Measurements from ENCODE around the gene FER.
A peak's percentile ranks its signal among the peaks of the same experiment; 100 is the strongest.
"Not testable (repeated sequence)": the region's sequence is repeated elsewhere in the genome, so short reads cannot be mapped to it uniquely, and the experiment has no call there.

Gene FER

DNA sequence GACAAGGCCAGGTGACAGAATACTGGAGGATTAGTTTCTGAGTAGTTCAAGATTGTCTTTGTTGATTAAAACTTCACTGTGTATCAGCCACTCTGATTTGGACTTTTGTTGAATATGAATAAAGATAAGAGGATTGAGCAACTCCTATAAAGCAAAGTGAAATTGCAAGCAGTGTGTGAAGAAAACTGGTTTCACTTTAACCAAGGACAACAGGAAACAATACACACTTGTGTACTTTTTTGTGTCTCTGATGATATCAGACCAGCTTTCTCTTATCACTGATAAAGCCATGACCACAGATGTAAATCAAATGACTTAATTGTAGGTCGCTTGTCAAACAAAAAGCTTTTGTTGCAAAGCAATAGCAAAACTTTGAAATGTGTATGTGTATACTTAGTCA, 268.6 kb downstream of the FER start:
- Histone ChIP-seq H3K27ac (no peak overlapping the region), H3K4me3 (no peak overlapping the region)

DNA sequence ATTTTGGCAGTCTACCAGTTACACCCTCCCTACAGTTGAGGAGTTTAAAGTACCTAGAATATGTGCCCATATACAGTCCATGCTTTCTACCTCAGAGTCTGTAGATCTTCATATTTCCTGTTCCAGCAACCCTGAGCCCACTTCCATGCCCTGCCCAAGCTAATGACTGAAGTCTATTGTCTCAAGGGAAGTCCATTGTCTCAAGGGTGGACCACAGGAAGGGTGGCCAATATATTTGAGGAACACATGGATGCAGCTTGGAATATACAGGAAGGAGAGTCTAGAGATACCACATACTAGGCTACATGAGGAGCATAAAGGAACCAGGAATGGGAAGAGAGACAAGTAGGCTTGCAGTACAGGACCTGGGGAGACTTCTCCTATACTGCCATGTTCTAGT, 274.4 kb downstream of the FER start:
- Histone ChIP-seq H3K27ac (no peak overlapping the region), H3K4me3 (no peak overlapping the region)

DNA sequence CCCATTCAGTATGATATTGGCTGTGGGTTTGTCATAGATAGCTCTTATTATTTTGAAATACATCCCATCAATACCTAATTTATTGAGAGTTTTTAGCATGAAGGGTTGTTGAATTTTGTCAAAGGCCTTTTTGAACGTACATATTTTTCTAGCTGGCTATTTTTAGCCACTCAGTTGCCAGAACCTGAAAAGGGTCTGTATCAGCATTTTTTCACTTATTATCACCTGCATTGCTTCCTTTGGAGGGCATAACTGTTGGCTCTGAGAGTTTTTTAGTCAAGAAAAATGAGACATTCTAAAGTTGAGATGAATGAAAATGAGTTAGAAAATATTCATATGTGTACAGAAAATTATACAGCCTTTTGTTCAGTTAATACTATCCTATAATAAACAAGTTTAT, 278.0 kb downstream of the FER start:
- H3K27ac ChIP-seq, H3K4me3 ChIP-seq: not testable (repeated sequence)

DNA sequence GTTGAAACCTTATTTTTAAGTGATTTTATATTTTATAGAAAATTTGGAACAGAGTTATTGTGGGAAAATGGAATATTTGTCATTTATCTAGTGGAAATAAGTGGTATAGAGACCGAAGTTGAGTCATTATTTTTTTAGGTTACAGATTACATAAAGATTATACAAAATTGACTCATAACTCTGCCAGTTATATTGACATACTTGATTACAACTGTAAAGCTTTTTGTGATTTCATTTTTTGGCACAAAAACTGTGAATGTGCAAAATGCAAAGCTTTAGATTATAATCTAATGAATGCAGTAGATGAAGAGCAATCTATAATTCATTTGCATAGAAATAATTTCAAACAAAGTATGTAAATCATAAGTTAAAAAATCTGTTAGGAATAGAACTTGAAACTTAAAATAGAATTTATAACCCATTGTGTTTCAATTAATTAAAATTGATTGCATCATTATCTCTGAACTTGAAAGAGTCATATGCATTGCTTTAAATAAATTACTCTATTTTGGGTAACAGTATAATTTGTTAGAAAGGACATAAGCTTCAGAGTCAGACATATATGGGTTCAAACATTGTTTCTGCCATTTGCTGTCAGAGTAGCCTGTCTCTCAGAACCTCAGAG, 280.4 kb downstream of the FER start:
- no peak overlapping the region for H3K27ac ChIP-seq
- no peak overlapping the region for H3K4me3 ChIP-seq

DNA sequence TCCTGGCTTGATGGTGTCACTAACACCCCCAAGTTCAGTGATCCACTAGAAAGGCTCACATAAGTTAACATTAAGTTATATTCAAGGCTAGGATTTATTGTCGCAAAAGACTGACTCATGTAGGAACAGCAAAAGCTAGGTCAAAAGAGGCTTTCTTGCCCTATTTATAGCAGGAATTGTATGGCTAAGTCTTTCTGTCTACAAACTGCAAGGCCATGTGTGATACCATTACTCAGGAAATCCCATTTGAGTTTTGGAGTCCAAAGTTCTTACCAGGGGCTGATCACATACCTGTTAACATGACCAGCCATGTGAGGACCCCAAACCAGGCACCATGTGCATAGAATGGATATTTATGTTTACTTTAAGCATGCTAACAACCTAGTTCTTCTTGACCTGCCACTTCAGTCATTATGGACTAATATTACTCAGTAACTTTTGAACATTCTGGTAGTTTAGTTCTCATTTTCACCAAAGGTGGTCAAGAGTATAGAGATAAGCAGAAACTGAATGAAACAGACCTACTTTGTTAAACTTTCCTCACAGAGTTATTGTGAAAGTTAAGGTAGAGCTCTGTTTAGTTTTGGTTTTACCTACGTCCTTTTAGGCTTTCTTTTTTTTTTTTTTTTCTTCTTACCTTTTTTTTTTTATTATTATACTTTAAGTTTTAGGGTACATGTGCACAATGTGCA, 281.1 kb downstream of the FER start:
- Histone ChIP-seq H3K4me3 (no peak overlapping the region), H3K27ac (no peak overlapping the region)

DNA sequence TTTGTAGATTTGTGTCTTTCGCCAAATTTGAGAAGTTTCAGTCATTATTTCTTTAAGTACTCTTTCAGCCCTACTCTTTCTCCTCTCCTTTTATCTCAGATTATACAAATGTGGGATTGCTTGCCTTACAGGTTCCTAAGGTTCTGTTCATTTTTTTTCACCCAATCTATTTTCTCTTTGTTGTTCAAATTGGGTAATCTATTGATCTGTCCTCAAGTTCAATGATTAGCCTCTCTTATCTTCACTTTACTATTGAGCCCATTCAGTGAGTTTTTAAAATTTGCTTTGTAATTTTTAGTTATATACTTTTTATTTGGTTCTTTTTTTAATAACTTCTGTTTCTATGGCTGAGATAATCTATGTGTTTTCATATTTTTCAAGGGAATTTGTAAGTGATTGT, 282.1 kb downstream of the FER start:
- Histone ChIP-seq H3K27ac (no peak overlapping the region), H3K4me3 (no peak overlapping the region)

DNA sequence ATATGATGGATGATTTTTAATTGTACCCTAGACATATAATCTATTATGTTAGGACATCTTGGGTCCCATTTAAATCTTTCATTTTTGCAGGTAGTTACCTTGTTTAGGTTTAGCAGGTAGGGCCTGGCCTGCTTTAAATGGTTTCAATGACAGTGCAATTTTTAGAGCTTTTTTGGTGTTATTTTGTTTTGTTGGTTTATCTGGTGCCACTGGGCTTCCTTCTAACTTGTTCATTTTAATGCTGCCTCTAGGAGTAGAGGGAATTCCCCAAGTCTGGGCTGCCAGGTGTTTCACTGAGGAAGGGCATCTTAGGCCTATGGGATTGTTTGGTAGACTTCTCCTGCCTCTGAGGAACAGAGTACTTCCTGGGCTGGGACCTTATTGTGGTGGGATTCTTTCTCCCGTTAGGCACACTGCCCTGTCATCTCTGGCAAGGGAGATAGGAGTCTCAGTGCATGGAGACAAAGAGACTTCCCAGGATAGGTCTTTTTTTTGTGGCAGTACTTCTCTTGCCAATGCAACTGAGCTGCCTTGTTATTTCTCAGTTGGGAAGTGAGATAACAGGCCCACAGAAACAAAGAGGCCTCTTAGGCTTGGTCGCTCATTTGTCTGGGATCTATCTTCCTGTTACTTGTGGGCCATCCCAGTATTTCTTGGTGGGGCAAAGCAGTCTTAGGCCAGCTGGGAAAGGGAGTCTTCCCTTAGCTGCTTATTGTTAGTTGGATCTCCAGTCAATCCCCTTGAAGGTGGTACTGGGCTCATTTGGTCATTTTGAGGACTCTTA, 282.9 kb downstream of the FER start:
- no peak overlapping the region for H3K27ac ChIP-seq

DNA sequence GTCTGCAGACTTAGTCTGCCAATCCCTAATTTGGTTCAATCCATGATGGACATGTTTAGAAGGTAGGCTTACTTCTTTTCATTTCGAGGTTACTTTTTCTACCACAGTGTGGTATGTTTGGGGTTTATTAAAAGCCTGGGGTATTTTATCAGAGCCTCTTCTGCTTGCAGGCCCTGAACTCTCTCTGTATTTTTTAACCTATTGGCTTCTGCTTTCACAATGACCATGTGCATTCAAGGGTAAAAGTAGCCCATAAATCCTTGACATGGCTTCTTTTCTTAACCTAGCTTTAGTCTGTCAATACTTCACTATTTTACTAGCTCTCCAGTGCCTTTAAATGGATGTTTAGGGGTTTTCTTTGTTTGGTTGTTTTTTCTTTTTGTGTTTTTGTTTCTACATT, 286.6 kb downstream of the FER start:
- Histone ChIP-seq H3K4me3 (no peak overlapping the region), H3K27ac (no peak overlapping the region)

More for the DNA sequence above, 282.9 kb downstream of the FER start:
- no peak overlapping the region for H3K4me3 ChIP-seq

DNA sequence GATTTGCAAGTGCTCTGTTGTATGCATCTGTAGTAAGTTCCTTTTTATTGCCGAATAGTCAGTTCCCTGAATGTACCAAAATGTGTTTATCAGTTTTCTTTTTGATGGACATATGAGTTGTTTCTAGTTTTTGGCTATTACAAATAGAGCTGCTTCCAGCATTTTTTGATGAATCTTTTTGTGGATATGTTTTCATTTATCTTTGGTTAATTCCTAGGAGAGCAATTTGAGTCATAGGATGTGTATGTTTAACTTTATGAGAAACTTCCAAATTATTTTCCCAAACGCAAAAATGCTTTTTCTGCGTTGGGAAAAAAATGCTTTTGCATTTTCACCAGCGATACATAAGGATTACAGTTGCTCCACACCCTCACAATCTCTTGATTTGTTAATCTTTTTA, 287.7 kb downstream of the FER start:
- H3K4me3 ChIP-seq = no peak overlapping the region
- no peak overlapping the region for H3K27ac ChIP-seq

DNA sequence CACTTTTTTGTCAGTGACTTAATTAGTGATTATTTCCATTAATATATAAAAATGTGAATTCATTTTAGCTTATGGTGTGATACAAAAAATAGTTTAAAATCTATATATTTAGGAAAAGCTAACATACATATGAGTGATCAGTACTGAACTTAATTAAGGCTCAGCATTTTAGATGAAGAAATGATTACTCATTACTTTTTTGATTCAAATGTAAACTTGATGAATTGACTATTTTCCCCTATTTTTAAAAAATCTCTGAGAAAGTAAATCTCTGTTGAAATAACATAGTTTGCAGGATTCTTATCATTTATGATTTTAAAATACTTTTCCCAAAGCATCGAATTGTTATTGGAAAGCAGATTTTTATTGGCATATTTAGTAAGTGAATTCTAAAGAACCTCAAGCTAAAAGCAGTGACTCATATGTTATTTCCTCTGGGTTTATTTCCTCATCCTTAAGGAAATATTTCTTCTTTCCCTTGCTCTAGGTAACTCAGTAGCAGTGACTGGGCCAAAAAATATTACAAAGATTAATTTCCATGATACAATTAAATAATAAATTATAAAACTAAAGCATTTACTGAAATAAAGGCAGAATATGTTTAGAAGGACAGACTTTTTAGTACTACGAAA, 290.6 kb downstream of the FER start:
- no peak overlapping the region for H3K27ac ChIP-seq
- H3K4me3 ChIP-seq = no peak overlapping the region

DNA sequence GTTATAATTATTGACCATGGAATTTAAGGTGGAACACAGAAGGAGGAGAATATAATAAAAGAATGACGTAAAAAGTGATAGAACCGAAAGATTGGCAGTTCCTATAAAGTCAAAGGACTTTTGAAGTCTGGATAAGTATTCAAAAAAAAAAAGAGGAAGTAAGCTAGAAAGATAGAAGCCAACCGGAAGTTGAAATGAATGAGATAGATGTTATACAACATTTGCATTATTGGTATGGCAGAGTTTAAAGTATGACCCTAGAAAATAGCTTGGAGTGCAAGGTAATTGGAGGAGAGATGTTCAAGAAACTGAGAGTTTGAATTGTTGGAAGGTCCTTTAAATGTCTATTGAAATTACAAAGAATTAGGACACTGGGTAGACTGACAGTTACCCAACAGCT, 293.6 kb downstream of the FER start:
- no peak overlapping the region for H3K27ac ChIP-seq
- no peak overlapping the region for H3K4me3 ChIP-seq

DNA sequence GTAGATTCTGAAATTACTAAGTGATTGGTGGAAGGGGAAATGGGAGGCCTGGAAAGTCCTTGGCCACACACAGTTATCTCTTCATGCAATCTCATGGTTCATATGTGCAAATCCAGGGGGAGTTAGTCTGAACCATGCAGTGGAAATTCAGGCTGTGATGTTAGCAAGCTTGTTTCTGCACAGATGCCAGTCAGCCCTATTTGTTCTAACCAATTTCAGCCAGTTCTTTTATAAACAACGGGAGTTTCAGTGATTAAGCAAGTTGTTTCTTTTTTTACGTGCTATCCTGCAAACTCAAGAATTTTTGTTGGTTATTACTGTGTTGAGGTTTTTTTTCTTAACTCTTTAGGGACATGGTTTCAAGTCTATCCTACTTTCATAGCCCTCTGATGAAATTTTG, 298.0 kb downstream of the FER start:
- Histone ChIP-seq H3K27ac (no peak overlapping the region), H3K4me3 (no peak overlapping the region)

DNA sequence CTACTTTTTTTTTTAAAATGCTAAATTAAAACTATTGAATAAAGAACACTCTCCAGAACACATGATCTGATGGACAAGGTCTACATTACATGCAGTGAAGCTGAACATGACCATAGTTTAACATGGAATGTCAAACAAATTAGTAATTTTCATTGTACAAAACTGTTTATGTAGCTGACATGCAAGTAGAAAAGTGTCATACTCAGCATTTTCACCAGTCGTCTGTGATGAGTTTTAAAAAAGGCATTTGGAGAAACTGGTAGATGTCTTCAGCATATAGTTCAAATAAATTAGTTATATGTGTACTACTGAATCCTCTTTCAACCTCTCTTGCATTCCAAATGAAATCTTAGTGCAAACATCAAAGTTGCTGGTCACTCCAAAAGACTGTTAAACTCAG, 301.9 kb downstream of the FER start:
- Histone ChIP-seq H3K27ac (no peak overlapping the region), H3K4me3 (no peak overlapping the region)

DNA sequence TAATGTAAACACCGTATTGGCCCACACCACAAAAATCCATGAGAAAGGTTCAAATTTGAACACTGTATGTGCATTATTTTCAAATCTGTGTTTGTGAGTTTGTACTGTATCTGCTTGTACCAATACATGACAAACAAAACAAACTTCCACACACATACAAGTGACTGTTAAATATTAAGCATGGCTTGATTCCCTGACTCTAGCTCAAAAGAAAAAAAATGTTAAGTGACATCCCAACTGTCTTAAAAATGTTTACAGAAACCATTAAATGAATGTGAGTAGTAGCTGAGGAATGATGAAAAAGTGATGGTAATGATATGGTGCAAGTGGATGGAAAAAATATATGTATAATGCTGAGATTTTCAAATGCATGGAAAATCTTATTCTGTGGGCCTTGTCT, 302.6 kb downstream of the FER start:
- H3K27ac ChIP-seq, H3K4me3 ChIP-seq: not testable (repeated sequence)

DNA sequence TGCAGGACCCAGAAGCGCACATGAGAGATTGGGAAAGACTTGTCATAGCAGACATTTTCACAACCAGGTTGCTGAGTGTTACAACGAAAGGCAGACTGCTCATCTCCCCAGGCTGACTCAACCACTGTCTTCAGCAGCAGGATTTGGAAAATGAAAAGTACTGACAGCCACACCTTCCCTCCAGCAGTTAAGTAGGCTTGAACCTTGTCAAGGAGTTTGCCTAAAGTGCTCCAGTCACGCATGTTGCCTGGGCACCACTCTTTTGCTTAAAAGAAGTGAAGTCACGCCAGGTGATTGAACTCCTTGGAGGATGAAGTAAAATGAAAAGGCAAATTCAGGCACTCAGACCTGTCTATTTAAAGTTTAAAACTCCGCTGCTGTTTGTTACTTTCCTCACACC, 304.5 kb downstream of the FER start:
- H3K27ac ChIP-seq, H3K4me3 ChIP-seq: not testable (repeated sequence)

DNA sequence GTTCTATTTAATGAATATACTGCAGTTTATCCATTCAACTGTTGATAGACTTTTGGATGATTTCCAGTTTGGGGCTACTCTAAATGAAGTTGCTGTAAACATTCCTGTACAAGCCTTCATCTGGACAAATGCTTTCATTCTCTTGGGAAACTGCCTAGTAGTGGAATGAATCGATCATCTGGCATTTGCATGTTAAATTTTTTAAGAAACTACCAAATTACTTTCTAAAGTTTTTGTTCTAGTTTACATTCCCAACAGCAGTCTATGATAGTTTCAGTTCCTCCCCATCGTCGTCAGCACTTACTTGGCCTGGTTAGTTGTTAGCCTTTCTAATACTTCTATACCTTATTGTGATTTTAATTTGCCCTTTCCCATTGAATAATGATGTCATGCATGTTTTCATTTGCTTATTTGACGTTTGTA, 306.3 kb downstream of the FER start:
- H3K27ac ChIP-seq = peak overlapping the region in 1 of 21 experiments; percentile 22
- H3K4me3 ChIP-seq = no peak overlapping the region

DNA sequence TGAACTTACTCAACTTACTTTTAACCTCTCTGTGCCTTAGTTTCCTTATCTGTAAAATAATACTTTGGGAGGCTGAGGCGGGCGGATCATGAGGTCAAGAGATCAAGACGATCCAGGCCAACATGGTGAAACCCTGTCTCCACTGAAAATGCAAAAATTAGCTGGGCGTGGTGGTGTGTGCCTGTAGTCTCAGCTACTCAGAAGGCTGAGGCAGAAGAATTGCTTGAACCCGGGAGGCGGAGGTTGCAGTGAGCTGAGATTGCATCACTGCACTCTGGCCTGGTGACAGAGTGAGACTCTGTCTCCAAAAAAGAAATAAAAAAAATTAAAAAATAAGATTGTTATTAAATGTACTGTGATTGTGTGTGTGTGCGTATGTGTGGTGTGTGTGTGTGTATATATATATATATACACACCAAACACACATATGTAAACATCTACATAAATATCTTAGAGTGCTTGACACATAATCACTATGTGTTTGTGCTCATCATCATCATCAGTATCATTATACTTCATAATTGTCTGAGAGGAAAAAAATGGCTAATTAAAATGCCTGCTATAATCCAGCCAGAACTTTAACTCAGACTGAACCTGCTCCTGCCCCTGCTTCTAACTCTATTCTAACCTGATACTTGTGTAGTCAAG, 312.8 kb downstream of the FER start:
- peak overlapping the region in 1 of 21 experiments; percentile 12 for H3K27ac ChIP-seq
- no peak overlapping the region for H3K4me3 ChIP-seq

DNA sequence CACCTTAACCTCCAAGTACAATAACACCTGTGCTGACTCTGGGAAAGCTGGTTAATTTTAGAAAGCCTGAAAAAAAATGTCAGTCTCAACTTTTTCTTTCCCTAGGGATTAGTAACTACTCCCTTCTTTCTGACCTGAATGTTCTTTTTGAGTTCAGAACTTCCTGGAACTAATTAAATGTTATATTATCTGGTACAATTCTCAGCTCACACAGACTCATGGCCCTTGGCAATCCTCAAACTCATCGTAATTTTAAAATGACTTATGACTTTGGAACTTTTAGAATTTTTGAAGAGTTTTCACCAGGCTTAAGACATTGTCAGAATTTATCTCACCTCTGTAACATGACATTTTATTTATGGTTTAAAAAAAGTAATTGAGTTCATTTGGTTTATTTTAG, 315.0 kb downstream of the FER start:
- H3K4me3 ChIP-seq = no peak overlapping the region
- H3K27ac ChIP-seq = peak overlapping the region in 1 of 21 experiments; percentile 52

DNA sequence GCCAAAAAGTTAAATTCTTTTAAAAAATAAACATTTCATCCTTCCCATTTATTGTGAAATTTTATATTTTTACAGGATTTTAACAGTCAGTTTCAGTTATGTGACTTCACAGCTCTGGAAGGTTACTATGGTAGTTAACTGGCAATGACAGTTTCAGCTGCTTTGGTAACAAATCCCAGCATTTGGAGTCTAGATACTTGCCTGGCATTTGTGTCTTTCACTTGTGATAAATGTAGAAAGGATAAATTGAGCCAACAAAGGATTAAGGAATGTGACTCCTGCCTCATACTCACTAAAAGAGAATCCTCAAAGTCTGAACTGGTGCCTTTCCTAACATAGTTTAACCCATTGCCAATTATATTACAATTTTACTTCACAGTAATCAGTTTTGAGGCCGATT, 315.5 kb downstream of the FER start:
- Histone ChIP-seq H3K4me3 (no peak overlapping the region), H3K27ac (no peak overlapping the region)

DNA sequence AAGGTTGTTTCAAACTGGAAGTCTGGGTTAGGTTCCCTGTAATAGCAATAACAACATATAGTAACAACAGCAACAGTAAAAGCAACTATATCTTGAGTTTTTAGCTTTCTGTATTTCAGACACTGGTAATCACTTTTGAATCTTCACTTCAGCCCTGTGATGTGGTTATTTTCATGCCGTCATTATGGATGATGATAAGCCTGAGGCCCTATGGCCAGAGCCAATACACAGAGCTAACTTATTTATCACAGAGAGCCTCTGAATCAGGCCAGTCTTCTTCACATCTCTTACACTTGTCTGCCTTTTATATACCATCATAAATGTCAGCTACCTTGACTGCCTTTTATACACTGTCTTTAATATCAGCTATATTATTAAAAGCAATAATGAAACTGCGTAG, 329.0 kb downstream of the FER start:
- no peak overlapping the region for H3K27ac ChIP-seq
- H3K4me3 ChIP-seq = no peak overlapping the region

Measured in skin epidermis (tissue), 12 donors.